Measurements from ENCODE around the gene ZDHHC8.

DNA sequence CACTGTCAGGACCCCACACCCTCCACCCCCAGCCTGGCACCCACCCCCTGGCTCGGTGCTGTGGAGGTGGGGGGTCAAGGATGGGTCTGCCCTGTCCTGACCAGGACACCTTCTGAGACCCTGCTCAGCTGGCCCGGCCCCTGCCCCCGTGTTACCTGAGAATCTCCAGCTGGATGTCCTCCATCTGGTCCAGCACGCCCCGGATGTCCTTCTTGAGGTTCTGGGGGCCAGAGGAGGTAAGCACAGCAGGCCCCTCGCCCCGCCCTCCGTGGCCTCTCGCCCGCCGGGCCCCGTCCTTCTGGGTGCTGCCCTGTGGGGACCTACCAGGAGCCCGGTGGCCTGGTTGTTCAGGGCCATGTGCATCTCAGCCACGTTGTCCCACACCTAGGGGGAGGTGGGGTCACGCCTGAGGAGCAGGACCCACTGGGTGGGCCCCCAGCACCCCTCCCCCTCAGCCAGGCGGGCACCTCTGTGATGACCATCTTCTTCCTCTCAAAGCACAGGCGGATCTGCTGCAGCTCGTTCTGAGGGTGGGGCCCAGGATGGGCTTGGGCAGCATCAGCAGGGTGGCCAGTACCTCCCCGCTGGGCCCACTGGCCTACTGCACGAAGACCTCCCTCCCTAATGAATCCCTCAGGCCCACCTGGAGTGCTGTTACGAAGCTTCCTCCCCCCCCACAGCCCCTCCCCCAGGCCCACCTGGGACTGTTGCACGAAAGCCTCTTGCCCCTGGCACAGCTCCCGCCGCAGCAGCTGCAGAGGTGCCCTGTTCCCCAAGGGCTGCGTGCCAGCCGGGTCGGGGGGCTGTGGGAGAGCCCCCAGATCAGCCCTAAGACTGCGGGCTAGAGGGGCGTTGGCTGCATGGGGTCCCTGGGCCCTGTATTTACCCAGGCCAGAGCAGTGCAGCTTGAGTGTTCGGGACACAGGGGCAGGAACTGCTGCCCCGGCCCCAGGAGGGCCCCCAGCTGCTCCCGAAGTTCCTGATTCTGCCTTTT is 17.9 kb downstream of the ZDHHC8 start:
- TF ChIP-seq FOSB (CRISPR knock-in tag; IDR thresholded peaks at IDR 0.05) = no peak
- no peak for TF ChIP-seq CTCF (IDR thresholded peaks at IDR 0.05)
- TF ChIP-seq POLR2AphosphoS2 (conservative IDR thresholded peaks at IDR 0.05; ENCODE audit: low read length) = no peak
- no peak for TF ChIP-seq EP300 (IDR thresholded peaks at IDR 0.05)
- TF ChIP-seq MAZ (IDR thresholded peaks at IDR 0.05; ENCODE audit: borderline replicate concordance, low read depth, low read length) = no peak

All from A549 (cell line).